DND-41 (cell line): ENCODE measurements around the gene CALY.

Source experiments
- ATAC-seq: fragments of 200-7000 bp; cut with Tn5 transposase; 3 replicates; pipeline ENCODE4 v1.9.1; 2021; ENCODE audit warnings: low read depth; ENCODE audit not compliant: insufficient read depth
- DNase-seq: peaks from one replicate; pipeline ENCODE4 v3.0.0-alpha.2; 2020
- H2AFZ ChIP-seq: 2 replicates; pipeline ENCODE4 v1.6.0; 2012; ENCODE audit warnings: low read depth, low read length
- H3K27ac ChIP-seq: 2 replicates; pipeline ENCODE4 v1.5.1; 2012; ENCODE audit warnings: low read length, inconsistent platforms
- H3K27me3 ChIP-seq: fragments of 200-600 bp; sonication (generic); 2 replicates; pipeline ENCODE4 v1.6.0; 2012; ENCODE audit warnings: low read length, mild to moderate bottlenecking, inconsistent platforms; ENCODE audit not compliant: insufficient read depth, poor library complexity
- H3K36me3 ChIP-seq: 2 replicates; pipeline ENCODE4 v1.5.1; 2012; ENCODE audit warnings: low read length, inconsistent platforms; ENCODE audit not compliant: insufficient read depth
- H3K4me1 ChIP-seq: 2 replicates; pipeline ENCODE4 v1.5.1; 2012; ENCODE audit warnings: mild to moderate bottlenecking, low read length; ENCODE audit not compliant: insufficient read depth
- H3K4me2 ChIP-seq: 2 replicates; pipeline ENCODE4 v1.6.0; 2012; ENCODE audit warnings: mild to moderate bottlenecking, moderate library complexity, low read length, inconsistent platforms; ENCODE audit not compliant: insufficient read depth
- H3K4me3 ChIP-seq, 2 experiments: fragments of 200-600 bp in 1 of 2; shearing (Covaris generic) in 1 of 2; 2 replicates each; pipeline ENCODE4 v1.5.1; 2012 to 2016; ENCODE audit warnings: inconsistent platforms in 2 of 2, low read length in 2 of 2, mild to moderate bottlenecking in 2 of 2, low read depth in 1 of 2, moderate library complexity in 1 of 2
- H3K79me2 ChIP-seq: 2 replicates; pipeline ENCODE4 v1.6.0; 2012; ENCODE audit warnings: low read length, inconsistent platforms; ENCODE audit not compliant: insufficient read depth
- H3K9ac ChIP-seq: 2 replicates; pipeline ENCODE4 v1.6.0; 2012; ENCODE audit warnings: low read depth, mild to moderate bottlenecking, inconsistent platforms, low read length, moderate library complexity
- H3K9me3 ChIP-seq: 2 replicates; pipeline ENCODE4 v1.5.1; 2012; ENCODE audit warnings: low read length, moderate library complexity, mild to moderate bottlenecking, inconsistent platforms; ENCODE audit not compliant: insufficient read depth, severe bottlenecking
- H4K20me1 ChIP-seq: 2 replicates; pipeline ENCODE4 v1.6.0; 2012; ENCODE audit warnings: low read length; ENCODE audit not compliant: insufficient read depth
- CTCF ChIP-seq: IDR thresholded peaks from 2 replicates; pipeline ENCODE4 v1.5.1; 2012; ENCODE audit warnings: borderline replicate concordance, low read length, moderate library complexity, mild to moderate bottlenecking; ENCODE audit not compliant: poor library complexity, severe bottlenecking; ENCODE audit errors: extremely low read depth
- EZH2 ChIP-seq: IDR thresholded peaks from 3 replicates; pipeline ENCODE4 v1.6.1; 2012; ENCODE audit warnings: borderline replicate concordance, low read depth, mild to moderate bottlenecking, moderate library complexity, low read length, inconsistent platforms; ENCODE audit not compliant: severe bottlenecking

Gene CALY

GRCh38 chr10:133297504-133297903, 39.2 kb downstream of the CALY start:
- no peaks in the 10 kb centered on the region for H3K27me3 ChIP-seq
- no peak for TF ChIP-seq CTCF
- no peak for TF ChIP-seq EZH2
- peaks cover 2% of the 10 kb centered on the region for H3K79me2 ChIP-seq
- H4K20me1 ChIP-seq = peaks cover 21% of the 10 kb centered on the region
- no peak overlapping the region for H2AFZ ChIP-seq
- no peaks in the 10 kb centered on the region for H3K4me1 ChIP-seq
- H3K27ac ChIP-seq = no peak overlapping the region
- no peak overlapping the region for H3K4me3 ChIP-seq
- no peak for ATAC-seq
- H3K4me2 ChIP-seq = no peak overlapping the region
- no peak for DNase-seq
- no peak overlapping the region for H3K9ac ChIP-seq
- H3K36me3 ChIP-seq = peaks cover 90% of the 10 kb centered on the region
- no peaks in the 10 kb centered on the region for H3K9me3 ChIP-seq

- DNase-seq = no peak
- Histone ChIP-seq H3K9me3 (no peaks in the 10 kb centered on the region), H3K9ac (no peak overlapping the region), H3K79me2 (no peaks in the 10 kb centered on the region), H3K4me2 (no peak overlapping the region), H3K27ac (no peak overlapping the region), H3K27me3 (no peaks in the 10 kb centered on the region), H3K4me3 (no peak overlapping the region), H3K36me3 (peaks cover 86% of the 10 kb centered on the region), H4K20me1 (peaks cover 16% of the 10 kb centered on the region; the same call in 1 of the 2 replicates), H2AFZ (no peak overlapping the region), H3K4me1 (no peaks in the 10 kb centered on the region)
- no peak for ATAC-seq
- no peak for TF ChIP-seq CTCF
- TF ChIP-seq EZH2 = no peak
Measured at GRCh38 chr10:133295426-133296320, 41.0 kb downstream of the CALY start.

- Histone ChIP-seq H3K27me3 (no peaks in the 10 kb centered on the region), H3K9ac (no peak overlapping the region), H3K9me3 (no peaks in the 10 kb centered on the region), H3K4me2 (no peak overlapping the region), H3K27ac (no peak overlapping the region), H2AFZ (no peak overlapping the region), H4K20me1 (peaks cover 16% of the 10 kb centered on the region; the same call in 1 of the 2 replicates), H3K4me3 (no peak overlapping the region), H3K4me1 (no peaks in the 10 kb centered on the region), H3K79me2 (no peaks in the 10 kb centered on the region), H3K36me3 (peaks cover 84% of the 10 kb centered on the region)
- DNase-seq (no peak), ATAC-seq (no peak)
- TF ChIP-seq EZH2 (no peak), CTCF (no peak)
Measured at GRCh38 chr10:133294189-133294588, 42.5 kb downstream of the CALY start.
